Lower leg skin (tissue), 4 donors: Measurements from ENCODE around the gene SETDB2. TPM values are rescaled to one million over a fixed set of nuclear protein-coding genes. Genes with fewer than 3 reads are reported as not detected.

Experiments
- DNase-seq, 2 donors: peaks; one replicate each; pipeline ENCODE4 v3.0.0-alpha.2; 2019; ENCODE audit warnings: low spot score in 2 of 2
- H3K4me3 ChIP-seq: fragments of 200-600 bp; sonication (generic); 2 replicates; pipeline ENCODE4 v1.5.1; 2017; ENCODE audit warnings: mild to moderate bottlenecking, low read depth; ENCODE audit not compliant: poor library complexity, severe bottlenecking
- POLR2A ChIP-seq, 2 donors: fragments of 450-650 bp; IDR thresholded peaks; one replicate each; pipeline ENCODE4 v1.6.1; 2016 to 2017; ENCODE audit warnings: antibody characterized with exemption in 2 of 2, mild to moderate bottlenecking in 1 of 2, moderate library complexity in 1 of 2
- WGBS, 2 donors: methylation state at CpG; one replicate each; pipeline ENCODE4 v1.1.5; 2018; 5-methylcytosine and 5-hydroxymethylcytosine counted together
- intact Hi-C: fragments of 100-400 bp; cut with DNase I; formaldehyde crosslinking; loops from one replicate; pipeline ENCODE4 v1.15.0; 2023; ENCODE audit warnings: low total_unique reads
- total RNA-seq, 4 donors: library from RNA; depleted of rRNA; stranded (reverse); fragments of >200 nt; gene quantifications; one replicate each; pipeline ENCODE4 v1.1.0, GENCODE V29; 2016
- TF ChIP-seq, protein P1 (sequence below), 3 donors: fragments of 450-650 bp; IDR thresholded peaks; one replicate each; pipeline ENCODE4 v1.5.1; 2016; ENCODE audit warnings: antibody characterized with exemption in 3 of 3, mild to moderate bottlenecking in 3 of 3, moderate library complexity in 2 of 3

SETDB2 gene
- total RNA-seq, 4 donors from 2014 or later, result 9.3 to 14.4 (median 9.9) TPM

GRCh38 chr13:49444524-49445395, 686 bp downstream of the SETDB2 start:
- no peak for TF ChIP-seq POLR2A (IDR thresholded peaks at IDR 0.05)
- TF ChIP-seq, protein P1, sequence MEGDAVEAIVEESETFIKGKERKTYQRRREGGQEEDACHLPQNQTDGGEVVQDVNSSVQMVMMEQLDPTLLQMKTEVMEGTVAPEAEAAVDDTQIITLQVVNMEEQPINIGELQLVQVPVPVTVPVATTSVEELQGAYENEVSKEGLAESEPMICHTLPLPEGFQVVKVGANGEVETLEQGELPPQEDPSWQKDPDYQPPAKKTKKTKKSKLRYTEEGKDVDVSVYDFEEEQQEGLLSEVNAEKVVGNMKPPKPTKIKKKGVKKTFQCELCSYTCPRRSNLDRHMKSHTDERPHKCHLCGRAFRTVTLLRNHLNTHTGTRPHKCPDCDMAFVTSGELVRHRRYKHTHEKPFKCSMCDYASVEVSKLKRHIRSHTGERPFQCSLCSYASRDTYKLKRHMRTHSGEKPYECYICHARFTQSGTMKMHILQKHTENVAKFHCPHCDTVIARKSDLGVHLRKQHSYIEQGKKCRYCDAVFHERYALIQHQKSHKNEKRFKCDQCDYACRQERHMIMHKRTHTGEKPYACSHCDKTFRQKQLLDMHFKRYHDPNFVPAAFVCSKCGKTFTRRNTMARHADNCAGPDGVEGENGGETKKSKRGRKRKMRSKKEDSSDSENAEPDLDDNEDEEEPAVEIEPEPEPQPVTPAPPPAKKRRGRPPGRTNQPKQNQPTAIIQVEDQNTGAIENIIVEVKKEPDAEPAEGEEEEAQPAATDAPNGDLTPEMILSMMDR (IDR thresholded peaks at IDR 0.05), result no peak
- 0% methylated on average over 24 to 28 of the region's 29 CpGs for WGBS, 2 donors
- H3K4me3 ChIP-seq, result peak overlapping the region; percentile 80
- peak in 1 of 2 donors; percentile 78 for DNase-seq
- intact Hi-C loops, result loop anchor here (10.0 kb wide), 1 partner anchor 50 kb away; the partner anchor contains the start of gene PHF11

DNA sequence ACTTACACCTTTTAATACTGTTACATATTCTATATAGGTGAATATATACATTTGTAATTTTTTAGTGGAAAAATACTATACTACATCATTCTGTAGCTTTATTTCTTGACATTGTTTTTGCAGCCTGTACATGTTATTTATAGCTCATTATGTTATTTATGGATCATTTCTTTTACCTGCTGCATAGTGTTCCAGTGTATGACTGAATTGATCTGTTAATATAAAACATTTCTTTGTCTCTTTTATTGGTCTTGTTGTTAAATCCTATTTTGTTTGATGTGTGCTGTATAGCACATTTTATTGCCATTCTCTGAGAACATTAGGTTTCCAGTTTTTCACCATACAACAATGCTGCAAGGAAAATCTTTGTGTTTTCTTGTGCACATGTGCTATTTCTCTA, 2.4 kb downstream of the SETDB2 start:
- H3K4me3 ChIP-seq, result no peak overlapping the region
- intact Hi-C loops, result loop anchor here (10.0 kb wide), 1 partner anchor 48 kb away; the partner anchor contains the start of gene PHF11
- no peak for TF ChIP-seq POLR2A (IDR thresholded peaks at IDR 0.05)
- TF ChIP-seq, protein P1 (IDR thresholded peaks at IDR 0.05), result no peak
- DNase-seq, result no peak

DNA sequence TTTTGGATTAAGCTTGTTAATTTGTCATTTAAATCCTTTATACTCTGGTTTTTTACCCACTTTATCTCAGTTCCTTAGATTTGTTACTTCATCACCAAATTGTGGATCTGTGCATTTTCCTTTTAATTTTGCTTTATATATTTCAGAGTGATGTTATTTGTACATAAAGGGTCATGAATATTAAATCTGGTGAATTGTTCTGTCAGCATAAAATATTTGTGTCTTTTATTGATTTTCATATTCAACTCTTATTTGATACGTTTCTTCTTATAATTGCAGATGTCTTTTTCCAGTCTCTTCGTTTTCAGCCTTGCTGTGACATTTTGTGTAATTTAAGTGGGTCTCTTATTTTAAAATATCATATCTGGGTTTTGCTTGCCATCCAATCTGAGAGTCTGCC, 4.7 kb downstream of the SETDB2 start:
- intact Hi-C loops, result loop anchor here (10.0 kb wide), 1 partner anchor 46 kb away; the partner anchor contains the start of gene PHF11
- TF ChIP-seq, protein P1 (IDR thresholded peaks at IDR 0.05), result no peak
- TF ChIP-seq POLR2A (IDR thresholded peaks at IDR 0.05), result no peak
- no peak for DNase-seq
- 97% methylated on average over 2 of the region's 2 CpGs for WGBS, 2 donors
- no peak overlapping the region for H3K4me3 ChIP-seq

- intact Hi-C loops, result no loop called here
- no peak overlapping the region for H3K4me3 ChIP-seq
- 87 to 89% methylated on average over 3 of the region's 3 CpGs for WGBS, 2 donors
- DNase-seq, result no peak
- TF ChIP-seq POLR2A (IDR thresholded peaks at IDR 0.05), result no peak
- TF ChIP-seq, protein P1 (IDR thresholded peaks at IDR 0.05), result no peak
Measured at GRCh38 chr13:49450105-49450819, 6.2 kb downstream of the SETDB2 start.

DNA sequence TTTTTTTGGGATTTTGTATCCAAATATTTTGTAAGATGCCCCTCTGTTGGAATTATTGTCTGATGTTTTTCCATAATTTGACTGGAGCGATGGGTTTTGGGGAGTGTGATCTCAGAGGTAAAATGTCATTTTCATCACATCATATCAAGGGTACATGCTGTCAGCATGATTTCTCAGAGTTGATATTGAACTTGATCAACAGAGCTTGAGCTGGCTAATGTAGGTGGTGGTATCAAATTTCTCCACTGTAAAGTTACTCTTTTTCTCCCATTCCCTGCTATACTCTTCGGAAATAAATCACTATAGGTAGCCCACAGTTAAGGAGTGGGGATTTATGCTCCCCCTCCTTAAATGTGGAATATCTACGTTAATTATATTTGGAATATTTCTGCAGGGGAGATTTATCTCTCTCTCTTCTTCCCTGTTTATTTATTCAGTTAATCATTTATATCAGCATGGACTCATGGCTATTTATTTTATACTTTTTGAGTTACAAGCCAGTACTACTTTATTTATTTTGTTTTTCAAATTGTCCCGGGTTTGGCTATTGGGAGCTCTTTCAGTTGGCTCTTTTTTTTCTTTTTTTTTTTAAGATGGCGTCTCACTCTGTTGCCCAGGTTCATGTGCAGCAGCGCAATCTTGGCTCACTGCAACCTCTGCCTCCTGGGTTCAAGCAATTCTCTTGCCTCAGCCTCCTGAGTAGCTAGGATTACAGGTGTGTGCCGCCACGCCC, 8.8 kb downstream of the SETDB2 start:
- no peak for TF ChIP-seq POLR2A (IDR thresholded peaks at IDR 0.05)
- TF ChIP-seq, protein P1 (IDR thresholded peaks at IDR 0.05), result no peak
- intact Hi-C loops, result no loop called here
- H3K4me3 ChIP-seq, result no peak overlapping the region
- DNase-seq, result no peak
- 96 to 97% methylated on average over 8 of the region's 8 CpGs for WGBS, 2 donors
